HK-2 (cell line): ENCODE results near the gene MYLK2.

ENCODE experiments used
- DNase-seq: peaks from one replicate; pipeline ENCODE4 v3.0.0-alpha.2; 2018; ENCODE audit not compliant: unreplicated experiment

Gene MYLK2

GRCh38 chr20:31853481-31853880 is 34.3 kb downstream of the MYLK2 start:
- no peak for DNase-seq

- no peak for DNase-seq
These were observed 37.4 kb downstream of the MYLK2 start for GRCh38 chr20:31856516-31856915.

GRCh38 chr20:31857861-31858759 is 39.0 kb downstream of the MYLK2 start:
- DNase-seq: no peak

GRCh38 chr20:31858760-31859083 is 39.6 kb downstream of the MYLK2 start:
- no peak for DNase-seq

- DNase-seq: no peak
These were observed 40.3 kb downstream of the MYLK2 start for GRCh38 chr20:31859266-31859997.

GRCh38 chr20:31859998-31860380 is 40.8 kb downstream of the MYLK2 start:
- no peak for DNase-seq

- DNase-seq: peak; percentile 58
These were observed 41.4 kb downstream of the MYLK2 start for GRCh38 chr20:31860390-31861134.

GRCh38 chr20:31861135-31861384 is 41.9 kb downstream of the MYLK2 start:
- no peak for DNase-seq

- DNase-seq: peak; percentile 65
These were observed 42.4 kb downstream of the MYLK2 start for GRCh38 chr20:31861385-31862156.

GRCh38 chr20:31862157-31862470 is 43.0 kb downstream of the MYLK2 start:
- DNase-seq: no peak

- DNase-seq: no peak
These were observed 43.4 kb downstream of the MYLK2 start for GRCh38 chr20:31862506-31862905.

GRCh38 chr20:31863296-31864085 is 44.3 kb downstream of the MYLK2 start:
- no peak for DNase-seq

GRCh38 chr20:31864521-31865400 is 45.6 kb downstream of the MYLK2 start:
- no peak for DNase-seq

- DNase-seq: no peak
These were observed 47.1 kb downstream of the MYLK2 start for GRCh38 chr20:31866221-31866620.

- no peak for DNase-seq
These were observed 49.9 kb downstream of the MYLK2 start for GRCh38 chr20:31868853-31869672.

- no peak for DNase-seq
These were observed 50.5 kb downstream of the MYLK2 start for GRCh38 chr20:31869673-31869941.

GRCh38 chr20:31869942-31870725 is 51.0 kb downstream of the MYLK2 start, which contains the start of the genes DUSP15 and TTLL9:
DUSP15 (minus strand) TSS chr20:31870527; CDS start chr20:31870337, 190 bp downstream.
TTLL9 (plus strand) TSS chr20:31870634; CDS start chr20:31871127, 493 bp downstream.
- DNase-seq: peak; percentile 44

- DNase-seq: no peak
These were observed 51.8 kb downstream of the MYLK2 start for GRCh38 chr20:31870726-31871617.
